Stimulated activated CD4-positive, alpha-beta T cell treated with anti-CD3 and anti-CD28 coated beads, TNF-alpha, amount 100 ng/mL, for 4 hours (primary cell): Measurements from ENCODE around the gene JMJD7.

Experiments used
- DNase-seq, 3 experiments: peaks; one replicate each; pipeline ENCODE4 v3.0.0-alpha.2; 2020; ENCODE audit warnings: low read depth in 3 of 3

JMJD7 gene

GRCh38 chr15:41827880-41828806 lies at the start of gene JMJD7:
TSS of gene JMJD7 (plus strand) at chr15:41828092. CDS start at chr15:41828125, 33 bp downstream.
- peak; percentile 93 to 98 (median 96) for DNase-seq

GRCh38 chr15:41778521-41778920 lies 49.4 kb upstream of the JMJD7 start:
- DNase-seq, result no peak

GRCh38 chr15:41779662-41780157 lies 48.2 kb upstream of the JMJD7 start:
- no peak for DNase-seq

- DNase-seq, result no peak
These were observed 47.6 kb upstream of the JMJD7 start for GRCh38 chr15:41780266-41780665.

- DNase-seq, result no peak
These were observed 47.2 kb upstream of the JMJD7 start for GRCh38 chr15:41780727-41781126.

- no peak for DNase-seq
These were observed 45.3 kb upstream of the JMJD7 start for GRCh38 chr15:41782371-41783282.

GRCh38 chr15:41783296-41783695 lies 44.6 kb upstream of the JMJD7 start:
- no peak for DNase-seq

GRCh38 chr15:41788262-41788661 lies 39.6 kb upstream of the JMJD7 start:
- no peak for DNase-seq

- DNase-seq, result no peak
These were observed 38.7 kb upstream of the JMJD7 start for GRCh38 chr15:41789236-41789635.

- no peak for DNase-seq
These were observed 38.2 kb upstream of the JMJD7 start for GRCh38 chr15:41789662-41790061.

GRCh38 chr15:41790169-41790568 lies 37.7 kb upstream of the JMJD7 start:
- DNase-seq, result no peak

GRCh38 chr15:41790756-41791546 lies 36.9 kb upstream of the JMJD7 start:
- DNase-seq, result no peak

- DNase-seq, result no peak
These were observed 36.4 kb upstream of the JMJD7 start for GRCh38 chr15:41791547-41791937.

- DNase-seq, result no peak
These were observed 35.8 kb upstream of the JMJD7 start for GRCh38 chr15:41792000-41792637.

GRCh38 chr15:41794081-41794480 lies 33.8 kb upstream of the JMJD7 start:
- DNase-seq, result no peak

GRCh38 chr15:41795996-41796856 lies 31.7 kb upstream of the JMJD7 start:
- no peak for DNase-seq

- no peak for DNase-seq
These were observed 30.5 kb upstream of the JMJD7 start for GRCh38 chr15:41797201-41797944.

- DNase-seq, result no peak
These were observed 29.0 kb upstream of the JMJD7 start for GRCh38 chr15:41798607-41799487.
